Left ventricle myocardium inferior (tissue), 1 donor: ENCODE data around the gene DDX39B. TPM values are rescaled to one million over a fixed set of nuclear protein-coding genes. Genes with fewer than 3 reads are reported as not detected.
"Not testable (repeated sequence)": the region's sequence is repeated elsewhere in the genome, so short reads cannot be mapped to it uniquely, and the experiment has no call there.

Experiments used
- DNase-seq: peaks from one replicate; pipeline ENCODE4 v3.0.0-alpha.2; 2020
- H3K27ac ChIP-seq: fragments of 200-600 bp; replicated peaks from 2 replicates; pipeline ENCODE4 v1.8.0; 2021
- H3K27me3 ChIP-seq: fragments of 200-600 bp; 2 replicates; pipeline ENCODE4 v1.8.0; 2021; ENCODE audit warnings: low read depth
- H3K36me3 ChIP-seq: fragments of 200-600 bp; 2 replicates; pipeline ENCODE4 v1.8.0; 2021
- H3K4me1 ChIP-seq: fragments of 200-600 bp; 2 replicates; pipeline ENCODE4 v1.8.0; 2021
- H3K4me3 ChIP-seq: fragments of 200-600 bp; 2 replicates; pipeline ENCODE4 v1.8.0; 2021; ENCODE audit warnings: mild to moderate bottlenecking, moderate library complexity
- H3K9me3 ChIP-seq: fragments of 200-600 bp; replicated peaks from 2 replicates; pipeline ENCODE4 v1.8.0; 2021
- CTCF ChIP-seq: fragments of 200-600 bp; IDR thresholded peaks from 2 replicates; pipeline ENCODE4 v1.8.0; 2021; ENCODE audit warnings: antibody characterized with exemption, mild to moderate bottlenecking, borderline replicate concordance
- intact Hi-C: fragments of 100-400 bp; cut with micrococcal nuclease; formaldehyde crosslinking; loops from one replicate; pipeline ENCODE4 v1.11.0; 2022
- total RNA-seq: library from RNA; stranded (reverse); fragmentation: NEBNext Ultra II Directional; extraction: Animal tissue kit (Norgen Biotek cat#: 25700); gene quantifications from one replicate; pipeline ENCODE4 v1.2.1, GENCODE V29; 2021
- donor health status: DM: no; HTN: yes; CAD: no; lungs with severe emphysema.

The DDX39B gene
- total RNA-seq, 1 donor from 2014 or later, result 179 TPM

- Histone ChIP-seq H3K27ac (peak overlapping the region; percentile 81), H3K36me3 (peaks cover 40% of the 10 kb centered on the region), H3K27me3 (no peaks in the 10 kb centered on the region), H3K4me3 (peak overlapping the region; percentile 7), H3K9me3 (no peaks in the 10 kb centered on the region), H3K4me1 (peaks cover 48% of the 10 kb centered on the region)
- TF ChIP-seq CTCF, result no peak
- DNase-seq, result no peak
- intact Hi-C loops, result no loop called here
Observed at GRCh38 chr6:31558318-31558625, 16.5 kb upstream of the DDX39B start.

- Histone ChIP-seq H3K9me3 (no peaks in the 10 kb centered on the region), H3K4me1 (peaks cover 48% of the 10 kb centered on the region)
- DNase-seq, result no peak
Observed at GRCh38 chr6:31557443-31558317, 15.9 kb upstream of the DDX39B start.

GRCh38 chr6:31556307-31556706, 14.5 kb upstream of the DDX39B start:
- Histone ChIP-seq H3K27ac (no peak overlapping the region), H3K27me3 (no peaks in the 10 kb centered on the region), H3K4me1 (peaks cover 45% of the 10 kb centered on the region), H3K9me3 (no peaks in the 10 kb centered on the region), H3K4me3 (no peak overlapping the region), H3K36me3 (peaks cover 48% of the 10 kb centered on the region)
- DNase-seq, result no peak
- no peak for TF ChIP-seq CTCF
- intact Hi-C loops, result no loop called here

More at GRCh38 chr6:31557443-31558317, 15.9 kb upstream of the DDX39B start:
- TF ChIP-seq CTCF, result no peak
- H3K27me3 ChIP-seq, result no peaks in the 10 kb centered on the region
- intact Hi-C loops, result no loop called here
- peak overlapping the region; percentile 81 for H3K27ac ChIP-seq
- peak overlapping the region; percentile 7 for H3K4me3 ChIP-seq
- peaks cover 42% of the 10 kb centered on the region for H3K36me3 ChIP-seq

- H3K4me3 ChIP-seq, intact Hi-C loops, H3K27me3 ChIP-seq, H3K9me3 ChIP-seq: not testable (repeated sequence)
- peak; percentile 58 for TF ChIP-seq CTCF
- DNase-seq, result peak; percentile 46
- peaks cover 48% of the 10 kb centered on the region for H3K36me3 ChIP-seq
- H3K27ac ChIP-seq, result peak overlapping the region; percentile 49
- H3K4me1 ChIP-seq, result peaks cover 31% of the 10 kb centered on the region
Observed at GRCh38 chr6:31551371-31551770, 9.6 kb upstream of the DDX39B start.

GRCh38 chr6:31548544-31548873, 6.7 kb upstream of the DDX39B start:
- no peak for DNase-seq
- no peaks in the 10 kb centered on the region for H3K9me3 ChIP-seq
- peak overlapping the region; percentile 93 for H3K27ac ChIP-seq
- H3K4me3 ChIP-seq, result peak overlapping the region; percentile 70
- H3K27me3 ChIP-seq, result no peaks in the 10 kb centered on the region
- peaks cover 35% of the 10 kb centered on the region for H3K36me3 ChIP-seq
- peaks cover 30% of the 10 kb centered on the region for H3K4me1 ChIP-seq
- no peak for TF ChIP-seq CTCF
- intact Hi-C loops, result no loop called here
